IMR-90 (cell line): Measurements from ENCODE around the gene VPS8. TPM values are rescaled to one million over a fixed set of nuclear protein-coding genes. Genes with fewer than 3 reads are reported as not detected.
A peak's percentile ranks its signal among the peaks of the same experiment; 100 is the strongest.

ENCODE experiments used
- ATAC-seq: fragments of 200-7000 bp; cut with Tn5 transposase; 2 replicates; pipeline ENCODE4 v1.9.1; 2020; ENCODE audit warnings: low read depth, mild to moderate bottlenecking, moderate library complexity
- BruUV-seq: library from RNA; stranded (reverse); fragments of 400-500 nt; replicated peaks from 2 replicates; lab custom pipeline; 2021; lab: Mats Ljungman, UMichigan
- CTCF ChIA-PET: fragments of 300-600 bp; formaldehyde crosslinking; extraction: SDS; loops from one replicate; lab custom pipeline; 2021; ENCODE audit warnings: antibody characterized with exemption; lab: Yijun Ruan, JAX
- POLR2A ChIA-PET: fragments of 300-600 bp; sonication (Branson Sonifier 250); formaldehyde crosslinking; loops from one replicate; lab custom pipeline; 2022; ENCODE audit warnings: antibody characterized with exemption; ENCODE audit not compliant: unreplicated experiment; lab: Charles Lee
- DNase-seq: peaks from one replicate; pipeline ENCODE4 v3.0.0; 2013
- H2AFZ ChIP-seq: replicated peaks from 2 replicates; pipeline ENCODE3; 2013; ENCODE audit warnings: low read length, mild to moderate bottlenecking; ENCODE audit not compliant: poor library complexity
- H2AK5ac ChIP-seq: 2 replicates; pipeline ENCODE4 v1.6.1; 2013; ENCODE audit warnings: low read depth, low read length, inconsistent platforms
- H2AK9ac ChIP-seq: replicated peaks from 2 replicates; pipeline ENCODE3; 2013; ENCODE audit warnings: mild to moderate bottlenecking, low read depth, low read length, moderate library complexity; ENCODE audit not compliant: poor library complexity
- H2BK120ac ChIP-seq: 2 replicates; pipeline ENCODE4 v1.6.1; 2013; ENCODE audit warnings: low read depth, low read length, inconsistent platforms
- H2BK15ac ChIP-seq: 3 replicates; pipeline ENCODE4 v1.6.1; 2013; ENCODE audit warnings: low read depth, low read length, inconsistent platforms
- H2BK20ac ChIP-seq: 2 replicates; pipeline ENCODE4 v1.6.1; 2013; ENCODE audit warnings: low read depth, mild to moderate bottlenecking, inconsistent platforms, low read length, moderate library complexity
- H2BK5ac ChIP-seq: 2 replicates; pipeline ENCODE4 v1.6.1; 2013; ENCODE audit warnings: mild to moderate bottlenecking, low read depth, low read length, inconsistent platforms; ENCODE audit not compliant: poor library complexity, severe bottlenecking
- H3K14ac ChIP-seq: replicated peaks from 2 replicates; pipeline ENCODE4 v1.6.1; 2013; ENCODE audit warnings: low read depth, low read length, inconsistent platforms
- H3K18ac ChIP-seq: 2 replicates; pipeline ENCODE4 v1.6.1; 2013; ENCODE audit warnings: low read depth, low read length, control low read depth
- H3K23ac ChIP-seq: 2 replicates; pipeline ENCODE4 v1.6.1; 2013; ENCODE audit warnings: low read depth, low read length, inconsistent platforms
- H3K27ac ChIP-seq: 2 replicates; pipeline ENCODE4 v1.5.1; 2013; ENCODE audit warnings: mild to moderate bottlenecking, control low read depth, low read length; ENCODE audit not compliant: insufficient read depth
- H3K27me3 ChIP-seq: 2 replicates; pipeline ENCODE4 v1.6.1; 2013; ENCODE audit warnings: low read length; ENCODE audit not compliant: control insufficient read depth, insufficient read depth
- H3K36me3 ChIP-seq: 2 replicates; pipeline ENCODE4 v1.6.1; 2013; ENCODE audit warnings: low read length, mixed read lengths; ENCODE audit not compliant: control insufficient read depth, insufficient read depth
- H3K4ac ChIP-seq: 2 replicates; pipeline ENCODE4 v1.6.1; 2013; ENCODE audit warnings: low read depth, low read length, inconsistent platforms
- H3K4me1 ChIP-seq: 2 replicates; pipeline ENCODE4 v1.6.1; 2013; ENCODE audit warnings: low read length, mixed read lengths; ENCODE audit not compliant: control insufficient read depth, insufficient read depth
- H3K4me2 ChIP-seq: 2 replicates; pipeline ENCODE4 v1.6.1; 2013; ENCODE audit warnings: low read depth, mild to moderate bottlenecking, control low read depth, low read length, moderate library complexity
- H3K4me3 ChIP-seq: 2 replicates; pipeline ENCODE4 v1.5.1; 2013; ENCODE audit warnings: low read depth, mild to moderate bottlenecking, control low read depth, low read length, moderate library complexity; ENCODE audit not compliant: insufficient read depth
- H3K56ac ChIP-seq: 2 replicates; pipeline ENCODE4 v1.6.1; 2013; ENCODE audit warnings: low read length, inconsistent platforms; ENCODE audit not compliant: insufficient read depth; ENCODE audit errors: extremely low read depth
- H3K79me1 ChIP-seq, 2 experiments: 2 replicates each; pipeline ENCODE4 v1.6.1; 2013; ENCODE audit warnings: low read length in 2 of 2, inconsistent platforms in 1 of 2, low read depth in 1 of 2
- H3K9ac ChIP-seq: 2 replicates; pipeline ENCODE4 v1.6.1; 2013; ENCODE audit warnings: low read depth, low read length, control low read depth
- H3K9me1 ChIP-seq: 2 replicates; pipeline ENCODE4 v1.6.1; 2013; ENCODE audit warnings: low read length, inconsistent platforms; ENCODE audit not compliant: insufficient read depth
- H3K9me3 ChIP-seq: 2 replicates; pipeline ENCODE4 v1.6.1; 2013; ENCODE audit warnings: low read length; ENCODE audit not compliant: control insufficient read depth, insufficient read depth
- H4K20me1 ChIP-seq: 2 replicates; pipeline ENCODE4 v1.6.1; 2013; ENCODE audit warnings: low read length, inconsistent platforms; ENCODE audit not compliant: insufficient read depth
- H4K5ac ChIP-seq: 2 replicates; pipeline ENCODE4 v1.6.1; 2013; ENCODE audit warnings: mild to moderate bottlenecking, low read depth, low read length, control low read depth
- H4K8ac ChIP-seq, 2 experiments: 2 replicates each; pipeline ENCODE4 v1.6.1; 2013; ENCODE audit warnings: low read depth in 2 of 2, low read length in 2 of 2, control low read depth in 1 of 2, inconsistent platforms in 1 of 2
- H4K91ac ChIP-seq: 2 replicates; pipeline ENCODE4 v1.6.1; 2013; ENCODE audit warnings: low read depth, low read length, inconsistent platforms; ENCODE audit not compliant: insufficient read depth
- CEBPB ChIP-seq: IDR thresholded peaks from 2 replicates; pipeline ENCODE4 v1.6.1; 2012; ENCODE audit warnings: low read depth, low read length, improper control_type of control experiment
- CHD1 ChIP-seq: IDR thresholded peaks from 2 replicates; pipeline ENCODE4 v1.6.1; 2012; ENCODE audit warnings: low read depth, low read length, improper control_type of control experiment
- MAZ ChIP-seq: IDR thresholded peaks from 2 replicates; pipeline ENCODE4 v1.6.1; 2012; ENCODE audit warnings: low read depth, mild to moderate bottlenecking, low read length, improper control_type of control experiment, moderate library complexity, borderline replicate concordance
- MXI1 ChIP-seq: IDR thresholded peaks from 2 replicates; pipeline ENCODE4 v1.6.1; 2012; ENCODE audit warnings: low read depth, mild to moderate bottlenecking, low read length, moderate library complexity, borderline replicate concordance
- NFE2L2 ChIP-seq: fragments of 150-350 bp; IDR thresholded peaks from 2 replicates; pipeline ENCODE4 v1.6.1; 2016; ENCODE audit warnings: low read depth, mild to moderate bottlenecking, low read length
- RAD21 ChIP-seq: IDR thresholded peaks from 2 replicates; pipeline ENCODE4 v1.6.1; 2012; ENCODE audit warnings: low read length, improper control_type of control experiment
- RFX5 ChIP-seq: IDR thresholded peaks from 2 replicates; pipeline ENCODE4 v1.8.0; 2012; ENCODE audit warnings: low read depth, mild to moderate bottlenecking, low read length, moderate library complexity
- SMC3 ChIP-seq: fragments of 150-350 bp; IDR thresholded peaks from 2 replicates; pipeline ENCODE4 v1.6.1; 2016; ENCODE audit warnings: low read depth, mild to moderate bottlenecking, antibody characterized with exemption, low read length, moderate library complexity
- WGBS, 2 experiments: methylation state at CpG; one replicate each; pipeline versions ENCODE4 v1.1.5 to v1.1.7; 2013; ENCODE audit warnings: missing lambda C conversion rate in 2 of 2; ENCODE audit not compliant: insufficient read length in 1 of 2; ENCODE audit errors: extremely low coverage in 2 of 2; 5-methylcytosine and 5-hydroxymethylcytosine counted together
- dilution Hi-C: fragments of 300-500 bp; cut with HindIII; formaldehyde crosslinking; loops from one replicate; pipeline ENCODE4 v1.14.3; 2018; ENCODE audit warnings: low sequenced_read_pairs; ENCODE audit not compliant: unreplicated experiment
- in situ Hi-C: fragments of 300-500 bp; cut with MboI; formaldehyde crosslinking; loops from 3 replicates; pipeline ENCODE4 v1.14.3; 2019; ENCODE audit warnings: low sequenced_read_pairs, inconsistent platforms, mixed read lengths
- intact Hi-C: fragments of 100-400 bp; cut with micrococcal nuclease; formaldehyde crosslinking; loops from 2 replicates; pipeline ENCODE4 v1.10.0; 2022
- polyA plus RNA-seq, 3 experiments: library from polyadenylated mRNA; depleted of rRNA; stranded (reverse); fragments of >200 nt; gene quantifications; 2 replicates each; pipeline ENCODE4 v1.2.3, GENCODE V29; 2012; ENCODE audit warnings: low replicate concordance in 1 of 3
- total RNA-seq: library from RNA; depleted of rRNA; stranded (reverse); fragments of >200 nt; gene quantifications from 2 replicates; pipeline ENCODE4 v1.2.3, GENCODE V29; 2012
- TF ChIP-seq, protein P1 (sequence below): fragments of 150-350 bp; IDR thresholded peaks from 2 replicates; pipeline ENCODE4 v1.6.1; 2016; ENCODE audit warnings: low read depth, mild to moderate bottlenecking, low read length, moderate library complexity, borderline replicate concordance
- TF ChIP-seq, protein P2 (sequence below): conservative IDR thresholded peaks from 2 replicates; pipeline ENCODE4 v1.5.1; 2012; ENCODE audit warnings: mild to moderate bottlenecking, low read depth, low read length, improper control_type of control experiment

VPS8 gene
- total and polyA plus RNA-seq, 2 of the 4 experiments (the other 2 are of a cell fraction), result 14.0 to 56.1 TPM

DNA sequence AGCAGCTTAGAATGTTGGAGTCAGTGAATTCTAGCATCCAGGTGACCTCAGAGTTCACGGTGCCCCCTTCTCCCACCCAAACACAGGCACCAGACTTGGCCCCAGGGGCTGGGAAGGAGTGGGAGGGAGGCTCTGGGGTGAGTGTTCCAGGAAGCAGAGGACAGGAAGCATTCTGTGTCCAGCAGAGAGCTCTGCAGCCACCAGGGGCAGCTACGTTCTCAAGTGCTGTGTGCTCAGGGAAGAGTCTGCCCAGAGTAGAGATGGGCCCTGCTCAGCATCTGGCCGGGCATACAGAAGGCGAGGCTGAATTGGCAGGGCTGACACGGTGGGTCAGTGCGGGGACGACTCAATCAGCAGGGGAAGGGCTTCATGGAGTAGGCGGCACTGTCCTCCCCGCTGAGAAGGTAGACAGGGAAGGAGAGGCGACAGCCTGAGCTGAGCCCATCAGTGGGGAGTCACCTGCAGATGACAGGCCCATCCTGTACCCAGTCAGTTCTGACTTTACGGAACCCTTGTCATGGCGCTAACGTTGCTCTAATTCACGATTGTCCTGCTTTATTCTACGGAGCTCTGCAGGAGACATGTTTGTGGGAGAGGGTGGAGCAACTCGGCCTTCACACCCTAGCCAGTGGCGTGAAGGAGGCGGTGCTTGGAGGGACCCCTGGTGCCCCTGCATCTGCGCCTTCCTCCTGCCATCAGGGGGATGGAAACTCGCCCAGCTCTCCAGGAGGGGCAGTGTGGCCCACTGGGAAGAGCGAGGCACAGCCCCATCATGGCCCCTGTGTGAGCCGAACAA is 258.7 kb downstream of the VPS8 start:
- no peak overlapping the region for H3K4me2 ChIP-seq
- H3K9me1 ChIP-seq, result no peaks in the 10 kb centered on the region
- H3K9me3 ChIP-seq, result no peaks in the 10 kb centered on the region
- peak overlapping the region; percentile 70 for H2AK9ac ChIP-seq
- intact Hi-C loops, result no loop called here
- no peaks in the 10 kb centered on the region for H3K79me1 ChIP-seq
- no peak overlapping the region for H2AK5ac ChIP-seq
- dilution Hi-C loops, result no loop called here
- no peak overlapping the region for H3K9ac ChIP-seq
- H3K4me3 ChIP-seq, result no peak overlapping the region
- no peak overlapping the region for H3K18ac ChIP-seq
- H4K91ac ChIP-seq, result no peak overlapping the region
- DNase-seq (peak; percentile 25), ATAC-seq (peak; percentile 83)
- H4K8ac ChIP-seq, result no peak overlapping the region
- no peak for TF ChIP-seq CEBPB
- TF ChIP-seq CHD1, result no peak
- peak; percentile 29; the same call in 1 of the 2 replicates for TF ChIP-seq RAD21
- TF ChIP-seq, protein P1, sequence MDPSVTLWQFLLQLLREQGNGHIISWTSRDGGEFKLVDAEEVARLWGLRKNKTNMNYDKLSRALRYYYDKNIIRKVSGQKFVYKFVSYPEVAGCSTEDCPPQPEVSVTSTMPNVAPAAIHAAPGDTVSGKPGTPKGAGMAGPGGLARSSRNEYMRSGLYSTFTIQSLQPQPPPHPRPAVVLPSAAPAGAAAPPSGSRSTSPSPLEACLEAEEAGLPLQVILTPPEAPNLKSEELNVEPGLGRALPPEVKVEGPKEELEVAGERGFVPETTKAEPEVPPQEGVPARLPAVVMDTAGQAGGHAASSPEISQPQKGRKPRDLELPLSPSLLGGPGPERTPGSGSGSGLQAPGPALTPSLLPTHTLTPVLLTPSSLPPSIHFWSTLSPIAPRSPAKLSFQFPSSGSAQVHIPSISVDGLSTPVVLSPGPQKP, result no peak
- TF ChIP-seq MXI1, result no peak
- no peak for TF ChIP-seq SMC3
- no peak for TF ChIP-seq MAZ
- TF ChIP-seq NFE2L2, result no peak
- TF ChIP-seq RFX5, result no peak
- TF ChIP-seq, protein P2, sequence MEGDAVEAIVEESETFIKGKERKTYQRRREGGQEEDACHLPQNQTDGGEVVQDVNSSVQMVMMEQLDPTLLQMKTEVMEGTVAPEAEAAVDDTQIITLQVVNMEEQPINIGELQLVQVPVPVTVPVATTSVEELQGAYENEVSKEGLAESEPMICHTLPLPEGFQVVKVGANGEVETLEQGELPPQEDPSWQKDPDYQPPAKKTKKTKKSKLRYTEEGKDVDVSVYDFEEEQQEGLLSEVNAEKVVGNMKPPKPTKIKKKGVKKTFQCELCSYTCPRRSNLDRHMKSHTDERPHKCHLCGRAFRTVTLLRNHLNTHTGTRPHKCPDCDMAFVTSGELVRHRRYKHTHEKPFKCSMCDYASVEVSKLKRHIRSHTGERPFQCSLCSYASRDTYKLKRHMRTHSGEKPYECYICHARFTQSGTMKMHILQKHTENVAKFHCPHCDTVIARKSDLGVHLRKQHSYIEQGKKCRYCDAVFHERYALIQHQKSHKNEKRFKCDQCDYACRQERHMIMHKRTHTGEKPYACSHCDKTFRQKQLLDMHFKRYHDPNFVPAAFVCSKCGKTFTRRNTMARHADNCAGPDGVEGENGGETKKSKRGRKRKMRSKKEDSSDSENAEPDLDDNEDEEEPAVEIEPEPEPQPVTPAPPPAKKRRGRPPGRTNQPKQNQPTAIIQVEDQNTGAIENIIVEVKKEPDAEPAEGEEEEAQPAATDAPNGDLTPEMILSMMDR, result peak; percentile 34
- no peak overlapping the region for H2BK5ac ChIP-seq
- no peak overlapping the region for H3K4ac ChIP-seq
- BruUV-seq, result no TSS peak
- no peak overlapping the region for H2BK20ac ChIP-seq
- H2AFZ ChIP-seq, result peak overlapping the region; percentile 75
- CTCF ChIA-PET, result interaction anchor here (1.4 kb wide), 1 partner anchor 9 kb away, joined by 5 read pairs; no protein-coding TSS in a partner anchor
- no peaks in the 10 kb centered on the region for H3K36me3 ChIP-seq
- no peaks in the 10 kb centered on the region for H4K20me1 ChIP-seq
- no peak overlapping the region for H3K14ac ChIP-seq
- H3K4me1 ChIP-seq, result no peaks in the 10 kb centered on the region
- H3K27me3 ChIP-seq, result no peaks in the 10 kb centered on the region; the same call in 1 of the 2 replicates
- no peak overlapping the region for H3K23ac ChIP-seq
- no peak overlapping the region for H3K56ac ChIP-seq
- no peak overlapping the region for H2BK15ac ChIP-seq
- POLR2A ChIA-PET, result no interaction called here
- H2BK120ac ChIP-seq, result no peak overlapping the region
- H4K5ac ChIP-seq, result no peak overlapping the region
- 67% methylated on average over 1 of the region's 22 CpGs; no CpG with 5 or more reads in 1 of the 2 experiments for WGBS, 2 experiments
- in situ Hi-C loops, result no loop called here
- H3K27ac ChIP-seq, result no peak overlapping the region
